22Rv1 (cell line): ENCODE results near the gene TBX10.
"Not testable (repeated sequence)": the region's sequence is repeated elsewhere in the genome, so short reads cannot be mapped to it uniquely, and the experiment has no call there.

ENCODE experiments used
- ZFX ChIP-seq: fragments of 450-650 bp; IDR thresholded peaks from 2 replicates; pipeline ENCODE4 v1.6.1; 2017; ENCODE audit warnings: antibody characterized with exemption, borderline replicate concordance
- TF ChIP-seq, protein P1 (sequence below): fragments of 450-650 bp; IDR thresholded peaks from 2 replicates; pipeline ENCODE4 v1.5.1; 2017; ENCODE audit warnings: mild to moderate bottlenecking

DNA sequence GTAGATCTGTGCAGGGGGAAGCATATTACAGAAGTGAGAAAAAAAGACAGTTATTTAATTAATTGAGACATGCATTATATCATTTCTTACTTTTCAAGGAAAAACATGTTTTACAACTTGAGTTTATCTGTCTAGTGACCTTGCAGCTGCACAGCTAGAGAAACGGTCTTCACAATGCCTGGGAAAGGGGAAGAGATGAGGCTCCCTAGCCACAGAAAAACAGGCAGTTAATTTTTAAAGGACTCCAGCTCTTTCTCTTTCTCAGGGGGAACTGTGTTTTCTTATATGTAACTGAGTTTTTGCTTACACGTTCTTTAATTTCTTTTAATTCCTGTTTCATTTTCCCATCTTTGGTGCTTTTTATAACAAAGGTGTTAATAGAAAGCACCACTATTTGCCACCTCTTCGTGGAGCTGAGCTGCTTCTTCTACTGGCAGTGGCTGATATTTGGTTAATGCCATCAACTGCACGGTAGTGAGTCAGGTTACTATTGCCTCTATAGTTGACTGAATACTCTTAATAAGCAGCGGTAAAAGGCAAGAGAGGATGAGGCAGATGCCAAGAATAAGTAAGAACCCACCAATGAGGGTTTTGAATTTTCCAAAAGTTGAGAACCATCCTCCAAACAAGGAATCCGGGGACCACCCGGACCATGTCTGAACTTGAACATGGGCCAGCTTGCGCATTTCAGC is 46.2 kb upstream of the TBX10 start:
- TF ChIP-seq, protein P1, sequence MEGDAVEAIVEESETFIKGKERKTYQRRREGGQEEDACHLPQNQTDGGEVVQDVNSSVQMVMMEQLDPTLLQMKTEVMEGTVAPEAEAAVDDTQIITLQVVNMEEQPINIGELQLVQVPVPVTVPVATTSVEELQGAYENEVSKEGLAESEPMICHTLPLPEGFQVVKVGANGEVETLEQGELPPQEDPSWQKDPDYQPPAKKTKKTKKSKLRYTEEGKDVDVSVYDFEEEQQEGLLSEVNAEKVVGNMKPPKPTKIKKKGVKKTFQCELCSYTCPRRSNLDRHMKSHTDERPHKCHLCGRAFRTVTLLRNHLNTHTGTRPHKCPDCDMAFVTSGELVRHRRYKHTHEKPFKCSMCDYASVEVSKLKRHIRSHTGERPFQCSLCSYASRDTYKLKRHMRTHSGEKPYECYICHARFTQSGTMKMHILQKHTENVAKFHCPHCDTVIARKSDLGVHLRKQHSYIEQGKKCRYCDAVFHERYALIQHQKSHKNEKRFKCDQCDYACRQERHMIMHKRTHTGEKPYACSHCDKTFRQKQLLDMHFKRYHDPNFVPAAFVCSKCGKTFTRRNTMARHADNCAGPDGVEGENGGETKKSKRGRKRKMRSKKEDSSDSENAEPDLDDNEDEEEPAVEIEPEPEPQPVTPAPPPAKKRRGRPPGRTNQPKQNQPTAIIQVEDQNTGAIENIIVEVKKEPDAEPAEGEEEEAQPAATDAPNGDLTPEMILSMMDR, result not testable (repeated sequence)
- not testable (repeated sequence) for TF ChIP-seq ZFX
